Measurements from ENCODE around the gene TRIOBP. TPM values are rescaled to one million over a fixed set of nuclear protein-coding genes. Genes with fewer than 3 reads are reported as not detected.

Gene TRIOBP
- total RNA-seq, 3 donors from 2014 or later (not counting 1 experiment from before 2014, with no cell fraction given) = 25.1 to 38.5 (median 25.8) TPM

- H3K4me3 Mint-ChIP-seq = peak overlapping the region; percentile 93
Measured at GRCh38 chr22:37675930-37676735, 20.7 kb upstream of the TRIOBP start.

DNA sequence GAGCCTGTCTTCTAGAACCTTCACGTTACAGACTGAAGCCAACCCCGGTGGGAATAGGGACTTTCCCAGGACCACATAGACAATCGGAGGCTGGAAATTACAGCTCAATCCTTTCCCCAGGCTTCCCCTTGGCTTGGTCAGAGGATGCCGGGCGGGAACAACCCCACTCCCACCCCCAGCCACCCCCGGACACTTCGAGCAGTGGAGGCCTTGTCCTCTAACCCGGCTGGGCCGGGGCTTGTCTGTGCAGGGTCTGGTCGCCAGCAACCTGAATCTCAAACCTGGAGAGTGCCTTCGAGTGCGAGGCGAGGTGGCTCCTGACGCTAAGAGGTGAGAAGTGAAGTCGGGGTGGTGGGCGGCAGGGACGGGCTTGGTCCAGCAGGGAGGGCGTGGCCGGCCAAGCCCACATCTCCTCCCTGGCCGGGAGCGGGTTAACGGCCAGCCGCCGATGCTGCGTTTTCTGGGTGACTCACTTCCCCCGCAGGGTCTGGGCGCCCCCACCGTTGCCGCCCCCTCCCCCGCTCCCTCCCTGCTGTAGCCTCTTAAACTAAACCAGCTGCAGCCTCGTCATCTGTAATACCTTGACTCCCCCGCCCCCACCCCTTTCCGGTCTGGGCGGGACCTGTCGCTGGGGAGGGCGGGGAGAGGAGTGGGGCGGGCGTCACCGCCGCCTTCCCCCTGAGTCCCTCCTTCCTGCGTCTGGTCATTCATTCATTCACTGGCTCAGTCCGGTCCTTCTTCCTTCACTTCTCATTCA lies 19.9 kb upstream of the TRIOBP start:
- peak overlapping the region; percentile 93 for H3K4me3 Mint-ChIP-seq
- Histone ChIP-seq H3K27ac (ENCODE audit: low read length) (peak overlapping the region; percentile 97), H3K27me3 (ENCODE audit: control insufficient read depth, insufficient read depth, low read length) (no peaks in the 10 kb centered on the region), H3K4me3 (ENCODE audit: low read length) (peak overlapping the region; percentile 82), H3K36me3 (ENCODE audit: control insufficient read depth, insufficient read depth, low read length) (peaks cover 5% of the 10 kb centered on the region), H3K9me3 (ENCODE audit: control insufficient read depth, insufficient read depth, low read length) (no peaks in the 10 kb centered on the region), H3K4me1 (ENCODE audit: control insufficient read depth, insufficient read depth, low read length) (peaks cover 76% of the 10 kb centered on the region)
- no peaks in the 10 kb centered on the region for H3K27me3 Mint-ChIP-seq (ENCODE audit: low read depth in 2 of 2)
- TF ChIP-seq, protein P1, sequence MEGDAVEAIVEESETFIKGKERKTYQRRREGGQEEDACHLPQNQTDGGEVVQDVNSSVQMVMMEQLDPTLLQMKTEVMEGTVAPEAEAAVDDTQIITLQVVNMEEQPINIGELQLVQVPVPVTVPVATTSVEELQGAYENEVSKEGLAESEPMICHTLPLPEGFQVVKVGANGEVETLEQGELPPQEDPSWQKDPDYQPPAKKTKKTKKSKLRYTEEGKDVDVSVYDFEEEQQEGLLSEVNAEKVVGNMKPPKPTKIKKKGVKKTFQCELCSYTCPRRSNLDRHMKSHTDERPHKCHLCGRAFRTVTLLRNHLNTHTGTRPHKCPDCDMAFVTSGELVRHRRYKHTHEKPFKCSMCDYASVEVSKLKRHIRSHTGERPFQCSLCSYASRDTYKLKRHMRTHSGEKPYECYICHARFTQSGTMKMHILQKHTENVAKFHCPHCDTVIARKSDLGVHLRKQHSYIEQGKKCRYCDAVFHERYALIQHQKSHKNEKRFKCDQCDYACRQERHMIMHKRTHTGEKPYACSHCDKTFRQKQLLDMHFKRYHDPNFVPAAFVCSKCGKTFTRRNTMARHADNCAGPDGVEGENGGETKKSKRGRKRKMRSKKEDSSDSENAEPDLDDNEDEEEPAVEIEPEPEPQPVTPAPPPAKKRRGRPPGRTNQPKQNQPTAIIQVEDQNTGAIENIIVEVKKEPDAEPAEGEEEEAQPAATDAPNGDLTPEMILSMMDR (IDR thresholded peaks at IDR 0.05) = no peak
- H3K36me3 Mint-ChIP-seq = no peaks in the 10 kb centered on the region
- DNase-seq = peak; percentile 91 to 95
- peak overlapping the region; percentile 94 to 97 for H3K27ac Mint-ChIP-seq
- WGBS (ENCODE audit: insufficient coverage) = under 1% methylated on average over 42 of the region's 42 CpGs
- intact Hi-C loops (cut with micrococcal nuclease) = loop anchor here (1.0 to 5.0 kb wide), 2 partner anchors 19 to 70 kb away; partner anchors contain the start of genes GGA1 and PDXP
- ATAC-seq = peak; percentile 84 to 95 (median 87)
- H3K4me1 Mint-ChIP-seq = peaks cover 34 to 69% of the 10 kb centered on the region in 2 donors
- no peaks in the 10 kb centered on the region for H3K9me3 Mint-ChIP-seq

More at GRCh38 chr22:37675930-37676735, 20.7 kb upstream of the TRIOBP start:
- peaks cover 68% of the 10 kb centered on the region for H3K4me1 ChIP-seq (ENCODE audit: control insufficient read depth, insufficient read depth, low read length)
- H3K36me3 ChIP-seq (ENCODE audit: control insufficient read depth, insufficient read depth, low read length) = peaks cover 5% of the 10 kb centered on the region
- H3K36me3 Mint-ChIP-seq = no peaks in the 10 kb centered on the region
- DNase-seq (peak in 1 of 2 donors; percentile 55), ATAC-seq (peak in 2 of 3 donors; percentile 4 to 5)
- peaks cover 27 to 62% of the 10 kb centered on the region in 2 donors for H3K4me1 Mint-ChIP-seq
- H3K27me3 Mint-ChIP-seq (ENCODE audit: low read depth in 2 of 2) = no peaks in the 10 kb centered on the region
- peak overlapping the region; percentile 82 for H3K4me3 ChIP-seq (ENCODE audit: low read length)
- H3K9me3 ChIP-seq (ENCODE audit: control insufficient read depth, insufficient read depth, low read length) = no peaks in the 10 kb centered on the region
- H3K27ac Mint-ChIP-seq = peak overlapping the region; percentile 94 to 97
- 7% methylated on average over 14 of the region's 17 CpGs for WGBS (ENCODE audit: insufficient coverage)
- TF ChIP-seq, protein P1 (IDR thresholded peaks at IDR 0.05) = no peak
- peak overlapping the region; percentile 97 for H3K27ac ChIP-seq (ENCODE audit: low read length)
- H3K27me3 ChIP-seq (ENCODE audit: control insufficient read depth, insufficient read depth, low read length) = no peaks in the 10 kb centered on the region
- no peaks in the 10 kb centered on the region for H3K9me3 Mint-ChIP-seq
- intact Hi-C loops (cut with micrococcal nuclease) = loop anchor here (5.0 kb wide), 1 partner anchor 69 kb away; the partner anchor contains the start of gene GGA1

DNA sequence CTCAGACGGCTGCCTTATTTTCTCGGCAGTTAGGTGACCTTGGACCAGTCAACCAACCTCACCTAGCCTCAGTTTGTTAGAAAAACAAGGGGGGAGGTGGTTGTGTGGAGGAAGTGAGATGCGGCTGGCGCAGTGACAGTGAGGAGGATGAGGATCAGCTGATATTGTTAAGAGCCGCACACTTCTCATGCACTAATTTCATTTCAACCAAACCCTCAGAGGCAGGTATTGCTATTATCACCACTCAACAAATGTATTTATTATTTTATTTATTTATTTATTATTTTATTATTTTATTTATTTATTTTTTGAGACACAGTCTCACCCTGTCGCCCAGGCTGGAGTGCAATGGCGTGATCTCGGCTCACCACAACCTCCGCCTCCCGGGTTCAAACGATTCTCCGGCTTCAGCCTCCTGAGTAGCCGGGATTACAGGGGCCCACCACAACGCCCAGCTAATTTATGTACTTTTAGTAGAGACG lies 19.3 kb upstream of the TRIOBP start:
- H3K9me3 Mint-ChIP-seq = no peaks in the 10 kb centered on the region
- no peaks in the 10 kb centered on the region for H3K36me3 Mint-ChIP-seq
- Histone ChIP-seq H3K27me3 (ENCODE audit: control insufficient read depth, insufficient read depth, low read length) (no peaks in the 10 kb centered on the region), H3K4me3 (ENCODE audit: low read length) (peak overlapping the region; percentile 82), H3K9me3 (ENCODE audit: control insufficient read depth, insufficient read depth, low read length) (no peaks in the 10 kb centered on the region), H3K4me1 (ENCODE audit: control insufficient read depth, insufficient read depth, low read length) (peaks cover 70% of the 10 kb centered on the region), H3K36me3 (ENCODE audit: control insufficient read depth, insufficient read depth, low read length) (peaks cover 5% of the 10 kb centered on the region), H3K27ac (ENCODE audit: low read length) (peak overlapping the region; percentile 97)
- TF ChIP-seq, protein P1 (IDR thresholded peaks at IDR 0.05) = no peak
- intact Hi-C loops (cut with micrococcal nuclease) = loop anchor here (1.0 to 5.0 kb wide), 2 partner anchors 19 to 70 kb away; partner anchors contain the start of genes GGA1 and PDXP
- peak overlapping the region; percentile 93 for H3K4me3 Mint-ChIP-seq
- peak; percentile 41 to 69 (median 56) for ATAC-seq
- 54% methylated on average over 11 of the region's 15 CpGs for WGBS (ENCODE audit: insufficient coverage)
- DNase-seq = no peak
- H3K4me1 Mint-ChIP-seq = peaks cover 34 to 63% of the 10 kb centered on the region in 2 donors
- H3K27me3 Mint-ChIP-seq (ENCODE audit: low read depth in 2 of 2) = no peaks in the 10 kb centered on the region
- H3K27ac Mint-ChIP-seq = peak overlapping the region; percentile 94 to 97

Measured in natural killer cell (primary cell).